Kidney (tissue), 14 donors: ENCODE data around the gene MGAT4B. TPM values are rescaled to one million over a fixed set of nuclear protein-coding genes. Genes with fewer than 3 reads are reported as not detected.

Source experiments
- DNase-seq, 5 donors: peaks; one replicate each; pipeline ENCODE4 v3.0.0-alpha.2; 2013 to 2020
- FAIRE-seq: peaks from 2 replicates; lab custom pipeline; 2012; peaks lifted over from hg19 to GRCh38; lab: Jason Lieb, UNC
- H3K27ac ChIP-seq, 2 donors: one replicate each; pipeline ENCODE4 v1.7.0; 2013; ENCODE audit warnings: low read depth in 2 of 2, low read length in 2 of 2, inconsistent platforms in 1 of 2
- H3K27me3 ChIP-seq: one replicate; pipeline ENCODE4 v1.7.1; 2013; ENCODE audit warnings: low read length, inconsistent platforms; ENCODE audit not compliant: control insufficient read depth, insufficient read depth
- H3K36me3 ChIP-seq, 3 donors: one replicate each; pipeline versions ENCODE4 v1.7.0 to v1.7.1; 2013; ENCODE audit warnings: low read length in 3 of 3, control low read depth in 1 of 3, inconsistent platforms in 1 of 3; ENCODE audit not compliant: insufficient read depth in 3 of 3, control insufficient read depth in 2 of 3
- H3K4me1 ChIP-seq, 3 donors: one replicate each; pipeline versions ENCODE4 v1.7.0 to v1.7.1; 2013; ENCODE audit warnings: low read length in 3 of 3, inconsistent platforms in 1 of 3, low read depth in 1 of 3; ENCODE audit not compliant: control insufficient read depth in 2 of 3, insufficient read depth in 2 of 3
- H3K4me3 ChIP-seq, 3 donors: one replicate each; pipeline versions ENCODE4 v1.7.0 to v1.8.1; 2013; ENCODE audit warnings: low read length in 3 of 3, control low read depth in 1 of 3, inconsistent platforms in 1 of 3
- H3K9ac ChIP-seq, 3 donors: one replicate each; pipeline versions ENCODE4 v1.7.0 to v1.7.1; 2013; ENCODE audit warnings: low read length in 3 of 3, control low read depth in 1 of 3, inconsistent platforms in 1 of 3
- H3K9me3 ChIP-seq, 3 donors: one replicate each; pipeline versions ENCODE4 v1.7.0 to v1.7.1; 2013; ENCODE audit warnings: low read length in 3 of 3, control low read depth in 1 of 3, inconsistent platforms in 1 of 3; ENCODE audit not compliant: control insufficient read depth in 2 of 3, insufficient read depth in 1 of 3
- CTCF ChIP-seq: IDR thresholded peaks from 3 replicates; pipeline ENCODE4 v1.5.1; 2012; ENCODE audit warnings: mild to moderate bottlenecking, moderate library complexity, borderline replicate concordance; ENCODE audit not compliant: insufficient read depth; ENCODE audit errors: extremely low read depth
- intact Hi-C: fragments of 100-400 bp; cut with DNase I; formaldehyde crosslinking; loops from one replicate; pipeline ENCODE4 v1.11.1; 2022
- polyA plus RNA-seq: library from polyadenylated mRNA; stranded (reverse); fragments of 350-450 nt; fragmentation: Illumina TruSeq; extraction: RNeasy Lipid Tissue Mini Kit (QIAGEN cat#74804); gene quantifications from one replicate; pipeline ENCODE4 v1.2.3, GENCODE V29; 2014; ENCODE audit warnings: low read depth, low replicate concordance; ENCODE audit not compliant: insufficient read depth
- total RNA-seq: library from RNA; stranded (reverse); fragmentation: NEBNext Ultra II Directional; extraction: Animal tissue kit (Norgen Biotek cat#: 25700); gene quantifications from one replicate; pipeline ENCODE4 v1.2.1, GENCODE V29; 2021
- donor health status: control.
- donor health status: control.
- donor health status: control.
- donor health status: control.
- donor health status: control.
- donor health status: DM: yes; HTN: yes; CAD: no.
- donor health status: Normal renal cell carcinoma (clear cell type).

Gene MGAT4B
- total and polyA plus RNA-seq, 2 donors from 2014 or later, result 79.4 to 174 TPM

GRCh38 chr5:179798771-179799643, 7.7 kb downstream of the MGAT4B start:
- no peak overlapping the region for H3K4me3 ChIP-seq
- FAIRE-seq, result no peak
- H3K9me3 ChIP-seq, result no peaks in the 10 kb centered on the region
- TF ChIP-seq CTCF, result no peak
- H3K27ac ChIP-seq, result no peak overlapping the region
- intact Hi-C loops, result no loop called here
- H3K36me3 ChIP-seq, result peaks cover 0 to 32% (median 10%) of the 10 kb centered on the region in 3 donors
- H3K27me3 ChIP-seq, result no peaks in the 10 kb centered on the region
- peaks cover 0 to 33% (median 13%) of the 10 kb centered on the region in 3 donors for H3K4me1 ChIP-seq
- no peak overlapping the region for H3K9ac ChIP-seq
- peak in 2 of 5 donors; percentile 48 to 68 for DNase-seq

GRCh38 chr5:179798144-179798770, 8.4 kb downstream of the MGAT4B start:
- FAIRE-seq (no peak), DNase-seq (peak in 1 of 5 donors; percentile 64)
- no peaks in the 10 kb centered on the region for H3K27me3 ChIP-seq
- no peak overlapping the region for H3K4me3 ChIP-seq
- no peaks in the 10 kb centered on the region for H3K9me3 ChIP-seq
- no peak overlapping the region for H3K9ac ChIP-seq
- peaks cover 0 to 32% (median 10%) of the 10 kb centered on the region in 3 donors for H3K36me3 ChIP-seq
- no peak for TF ChIP-seq CTCF
- no peak overlapping the region for H3K27ac ChIP-seq
- H3K4me1 ChIP-seq, result peaks cover 0 to 36% (median 13%) of the 10 kb centered on the region in 3 donors
- intact Hi-C loops, result no loop called here

- Histone ChIP-seq H3K4me1 (peaks cover 0 to 35% (median 8%) of the 10 kb centered on the region in 3 donors), H3K36me3 (peaks cover 0 to 32% (median 10%) of the 10 kb centered on the region in 3 donors), H3K27me3 (no peaks in the 10 kb centered on the region), H3K9me3 (no peaks in the 10 kb centered on the region), H3K9ac (no peak overlapping the region), H3K27ac (no peak overlapping the region), H3K4me3 (no peak overlapping the region)
- intact Hi-C loops, result no loop called here
- DNase-seq, result peak in 2 of 5 donors; percentile 51 to 71
- no peak for FAIRE-seq
- TF ChIP-seq CTCF, result no peak
These were observed 8.9 kb downstream of the MGAT4B start for GRCh38 chr5:179797741-179798140.
